Endothelial cell of umbilical vein (primary cell): Measurements from ENCODE around the gene REL. TPM values are rescaled to one million over a fixed set of nuclear protein-coding genes. Genes with fewer than 3 reads are reported as not detected.

Experiments used
- BruUV-seq: library from RNA; stranded (reverse); fragments of 400-500 nt; replicated peaks from 2 replicates; lab custom pipeline; 2021; lab: Mats Ljungman, UMichigan
- CTCF ChIA-PET: fragments of 300-600, 350-600 bp; sonication (Branson Sonifier 250); formaldehyde crosslinking; loops from one replicate; lab custom pipeline; 2021; ENCODE audit warnings: antibody characterized with exemption, inconsistent platforms; lab: Charles Lee
- POLR2A ChIA-PET: fragments of 300-600, 350-600 bp; sonication (Branson Sonifier 250); formaldehyde crosslinking; loops from one replicate; lab custom pipeline; 2021; ENCODE audit warnings: antibody characterized with exemption, inconsistent platforms; lab: Charles Lee
- DNase-seq: peaks from one replicate; pipeline ENCODE4 v3.0.0-alpha.2; 2011; ENCODE audit warnings: low read depth, low spot score
- FAIRE-seq: peaks from 2 replicates; lab custom pipeline; 2011; peaks lifted over from hg19 to GRCh38; lab: Jason Lieb, UNC
- H2AFZ ChIP-seq: 2 replicates; pipeline ENCODE4 v1.6.0; 2012; ENCODE audit warnings: low read depth, low read length, control low read depth, inconsistent platforms
- H3K27ac ChIP-seq: 2 replicates; pipeline ENCODE4 v1.5.1; 2011; ENCODE audit warnings: low read depth, mild to moderate bottlenecking, control low read depth, low read length, moderate library complexity; ENCODE audit not compliant: insufficient read depth
- H3K27me3 ChIP-seq, 2 experiments: 2 replicates each; pipeline versions ENCODE4 v1.6.0 to v1.6.1; 2011; ENCODE audit warnings: low read length in 2 of 2, mixed read lengths in 1 of 2; ENCODE audit not compliant: control insufficient read depth in 2 of 2, insufficient read depth in 2 of 2
- H3K36me3 ChIP-seq, 2 experiments: 2 replicates in 1 of 2; 3 replicates in 1 of 2; pipeline ENCODE4 v1.5.1; 2011; ENCODE audit warnings: low read length in 2 of 2, mild to moderate bottlenecking in 1 of 2, moderate library complexity in 1 of 2; ENCODE audit not compliant: control insufficient read depth in 2 of 2, insufficient read depth in 2 of 2; ENCODE audit errors: extremely low read depth in 1 of 2
- H3K4me1 ChIP-seq: 3 replicates; pipeline ENCODE4 v1.5.1; 2011; ENCODE audit warnings: mild to moderate bottlenecking, low read length; ENCODE audit not compliant: control insufficient read depth, insufficient read depth; ENCODE audit errors: extremely low read depth
- H3K4me2 ChIP-seq: 2 replicates; pipeline ENCODE4 v1.6.1; 2011; ENCODE audit warnings: low read length, control low read depth, mixed read lengths; ENCODE audit not compliant: insufficient read depth
- H3K4me3 ChIP-seq, 3 experiments: fragments of 200-600 bp in 1 of 3; sonication (generic), shearing (Covaris generic) in 1 of 3; replicated peaks in 1 of 3; 2 replicates each; pipeline ENCODE4 v1.5.1; 2011 to 2016; ENCODE audit warnings: control low read depth in 3 of 3, low read length in 3 of 3, mild to moderate bottlenecking in 2 of 3, inconsistent platforms in 1 of 3, low read depth in 1 of 3, moderate library complexity in 1 of 3; ENCODE audit not compliant: insufficient read depth in 1 of 3
- H3K79me2 ChIP-seq: 2 replicates; pipeline ENCODE4 v1.6.0; 2012; ENCODE audit warnings: low read length, inconsistent platforms; ENCODE audit not compliant: control insufficient read depth, insufficient read depth
- H3K9ac ChIP-seq: replicated peaks from 2 replicates; pipeline ENCODE3; 2011; ENCODE audit warnings: low read length, control low read depth; ENCODE audit not compliant: insufficient read depth; ENCODE audit errors: extremely low read depth
- H3K9me1 ChIP-seq: replicated peaks from 3 replicates; pipeline ENCODE4 v1.6.0; 2011; ENCODE audit warnings: mild to moderate bottlenecking, low read length; ENCODE audit not compliant: control insufficient read depth, insufficient read depth; ENCODE audit errors: extremely low read depth
- H3K9me3 ChIP-seq: replicated peaks from 2 replicates; pipeline ENCODE4 v1.5.1; 2012; ENCODE audit warnings: low read length, inconsistent platforms; ENCODE audit not compliant: control insufficient read depth, insufficient read depth
- H4K20me1 ChIP-seq: replicated peaks from 2 replicates; pipeline ENCODE3; 2011; ENCODE audit warnings: mild to moderate bottlenecking, low read length; ENCODE audit not compliant: control insufficient read depth, insufficient read depth; ENCODE audit errors: extremely low read depth
- EZH2 ChIP-seq: IDR thresholded peaks from 2 replicates; pipeline ENCODE4 v1.6.1; 2012; ENCODE audit warnings: borderline replicate concordance, low read depth, mild to moderate bottlenecking, moderate library complexity, low read length, inconsistent platforms; ENCODE audit not compliant: severe bottlenecking
- FOS ChIP-seq: IDR thresholded peaks from 2 replicates; pipeline ENCODE4 v1.6.1; 2011; ENCODE audit warnings: mild to moderate bottlenecking, low read length, moderate library complexity, borderline replicate concordance; ENCODE audit not compliant: insufficient read depth
- GATA2 ChIP-seq: IDR thresholded peaks from 2 replicates; pipeline ENCODE4 v1.7.0; 2011; ENCODE audit warnings: low read depth, mild to moderate bottlenecking, moderate library complexity, mixed read lengths, low read length; ENCODE audit not compliant: insufficient read length, insufficient read depth
- JUN ChIP-seq: IDR thresholded peaks from 2 replicates; pipeline ENCODE4 v1.6.1; 2011; ENCODE audit warnings: borderline replicate concordance, low read depth; ENCODE audit not compliant: insufficient read length, insufficient read depth
- MYC ChIP-seq: IDR thresholded peaks from one replicate; pipeline ENCODE4 v1.6.1; 2011; ENCODE audit warnings: mild to moderate bottlenecking, low read depth, low read length
- POLR2A ChIP-seq: IDR thresholded peaks from 2 replicates; pipeline ENCODE4 v1.6.1; 2012; ENCODE audit warnings: low read depth, mild to moderate bottlenecking, control low read depth, low read length
- POLR2AphosphoS5 ChIP-seq: IDR thresholded peaks from 2 replicates; pipeline ENCODE4 v1.6.1; 2012; ENCODE audit warnings: low read depth, mild to moderate bottlenecking, control low read depth, low read length, moderate library complexity; ENCODE audit not compliant: insufficient read depth
- dilution Hi-C: fragments of 300-500 bp; cut with MboI; formaldehyde crosslinking; loops from one replicate; pipeline ENCODE4 v1.15.0; 2019; ENCODE audit warnings: low sequenced_read_pairs; ENCODE audit not compliant: extremely low pct_ligation_motif_present
- intact Hi-C: fragments of 100-400 bp; cut with micrococcal nuclease; formaldehyde crosslinking; loops from one replicate; pipeline ENCODE4 v1.10.0; 2022
- polyA plus RNA-seq, 4 experiments: library from polyadenylated mRNA; depleted of rRNA in 3 of 4; stranded (reverse) in 3 of 4; unstranded in 1 of 4; fragments of >200 nt; gene quantifications; 2 replicates each; pipeline versions ENCODE4 v1.2.1 to v1.2.3, GENCODE V29; 2011 to 2012; ENCODE audit warnings: missing spikeins in 1 of 4
- total RNA-seq: library from RNA; stranded (reverse); gene quantifications from 2 replicates; pipeline ENCODE4 v1.2.3, GENCODE V29; 2021
- TF ChIP-seq, protein P1 (sequence below): IDR thresholded peaks from 2 replicates; pipeline ENCODE4 v1.6.1; 2011; ENCODE audit not compliant: insufficient read depth, insufficient read length
- TF ChIP-seq, protein P2 (sequence below), 2 donors: IDR thresholded peaks; 1 replicate in 1 of 2; 2 replicates in 1 of 2; pipeline ENCODE4 v1.5.1; 2011; ENCODE audit warnings: low read length in 2 of 2, mild to moderate bottlenecking in 2 of 2, moderate library complexity in 2 of 2, control low read depth in 1 of 2, inconsistent platforms in 1 of 2, low read depth in 1 of 2; ENCODE audit not compliant: insufficient read depth in 1 of 2; ENCODE audit errors: extremely low read depth in 1 of 2

REL gene
- total and polyA plus RNA-seq, 2 donors (not counting 3 experiments of a cell fraction or from before 2014, with no cell fraction given) = 3.5 to 12.8 TPM

DNA sequence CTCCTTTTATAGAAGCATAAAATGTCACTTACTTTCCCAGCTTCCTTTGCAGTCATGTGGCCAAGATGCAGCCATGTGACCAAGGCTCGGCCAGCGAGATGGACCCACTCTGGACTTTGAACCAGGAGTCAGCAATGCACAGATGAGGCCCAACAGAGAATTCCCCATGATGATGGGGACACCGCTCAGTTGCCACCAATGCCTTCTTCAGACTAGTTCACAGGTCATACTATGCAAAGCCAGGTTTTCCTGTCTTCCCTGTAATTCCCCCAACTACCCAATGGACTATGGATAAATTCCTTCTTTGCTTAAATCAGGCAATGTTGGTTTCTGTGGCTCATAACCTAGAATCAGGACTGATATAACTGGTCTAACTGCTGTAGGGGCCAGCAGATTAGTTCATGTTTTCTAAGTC lies 22.5 kb upstream of the REL start:
- CTCF ChIA-PET = no interaction called here
- Histone ChIP-seq H3K9me3 (no peaks in the 10 kb centered on the region), H3K36me3 (no peaks in the 10 kb centered on the region), H4K20me1 (no peaks in the 10 kb centered on the region), H3K4me2 (no peak overlapping the region), H3K27me3 (no peaks in the 10 kb centered on the region), H3K4me3 (no peak overlapping the region), H3K4me1 (peaks cover 6% of the 10 kb centered on the region), H3K79me2 (no peaks in the 10 kb centered on the region), H3K9ac (no peak overlapping the region), H2AFZ (no peak overlapping the region), H3K9me1 (no peaks in the 10 kb centered on the region), H3K27ac (no peak overlapping the region)
- DNase-seq (no peak), FAIRE-seq (no peak)
- BruUV-seq = no TSS peak
- intact Hi-C loops (no loop called here), dilution Hi-C loops (no loop called here)
- POLR2A ChIA-PET = no interaction called here
- no peak for TF ChIP-seq GATA2
- TF ChIP-seq POLR2AphosphoS5 = no peak
- no peak for TF ChIP-seq POLR2A
- TF ChIP-seq, protein P1, sequence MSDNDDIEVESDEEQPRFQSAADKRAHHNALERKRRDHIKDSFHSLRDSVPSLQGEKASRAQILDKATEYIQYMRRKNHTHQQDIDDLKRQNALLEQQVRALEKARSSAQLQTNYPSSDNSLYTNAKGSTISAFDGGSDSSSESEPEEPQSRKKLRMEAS = no peak
- no peak for TF ChIP-seq JUN
- TF ChIP-seq FOS = no peak
- no peak for TF ChIP-seq EZH2
- no peak for TF ChIP-seq MYC
- TF ChIP-seq, protein P2, sequence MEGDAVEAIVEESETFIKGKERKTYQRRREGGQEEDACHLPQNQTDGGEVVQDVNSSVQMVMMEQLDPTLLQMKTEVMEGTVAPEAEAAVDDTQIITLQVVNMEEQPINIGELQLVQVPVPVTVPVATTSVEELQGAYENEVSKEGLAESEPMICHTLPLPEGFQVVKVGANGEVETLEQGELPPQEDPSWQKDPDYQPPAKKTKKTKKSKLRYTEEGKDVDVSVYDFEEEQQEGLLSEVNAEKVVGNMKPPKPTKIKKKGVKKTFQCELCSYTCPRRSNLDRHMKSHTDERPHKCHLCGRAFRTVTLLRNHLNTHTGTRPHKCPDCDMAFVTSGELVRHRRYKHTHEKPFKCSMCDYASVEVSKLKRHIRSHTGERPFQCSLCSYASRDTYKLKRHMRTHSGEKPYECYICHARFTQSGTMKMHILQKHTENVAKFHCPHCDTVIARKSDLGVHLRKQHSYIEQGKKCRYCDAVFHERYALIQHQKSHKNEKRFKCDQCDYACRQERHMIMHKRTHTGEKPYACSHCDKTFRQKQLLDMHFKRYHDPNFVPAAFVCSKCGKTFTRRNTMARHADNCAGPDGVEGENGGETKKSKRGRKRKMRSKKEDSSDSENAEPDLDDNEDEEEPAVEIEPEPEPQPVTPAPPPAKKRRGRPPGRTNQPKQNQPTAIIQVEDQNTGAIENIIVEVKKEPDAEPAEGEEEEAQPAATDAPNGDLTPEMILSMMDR (IDR thresholded peaks at IDR 0.05; ENCODE audit: extremely low read depth in 1 of 2, insufficient read depth in 1 of 2, low read depth in 1 of 2, low read length in 2 of 2) = no peak
